B cell (primary cell): ENCODE data around the gene NME2. TPM values are rescaled to one million over a fixed set of nuclear protein-coding genes. Genes with fewer than 3 reads are reported as not detected.

ENCODE experiments used
- ATAC-seq: fragments of 200-7000 bp; cut with Tn5 transposase; one replicate; pipeline ENCODE4 v1.10.0; 2021; ENCODE audit warnings: low read depth, mild to moderate bottlenecking, moderate number of reproducible peaks, moderate library complexity
- CTCF ChIA-PET: fragments of 350-600 bp; sonication (Branson Sonifier 250); formaldehyde crosslinking; loops from one replicate; lab custom pipeline; 2021; ENCODE audit warnings: antibody characterized with exemption, inconsistent platforms; lab: Charles Lee
- POLR2A ChIA-PET: fragments of 350-600 bp; sonication (Branson Sonifier 250); formaldehyde crosslinking; loops from one replicate; lab custom pipeline; 2021; ENCODE audit warnings: antibody characterized with exemption; lab: Charles Lee
- DNase-seq: peaks from one replicate; pipeline ENCODE4 v3.0.0; 2013
- H2AFZ ChIP-seq: 2 replicates; pipeline ENCODE4 v1.6.1; 2012; ENCODE audit warnings: mild to moderate bottlenecking, low read depth, low read length; ENCODE audit not compliant: insufficient read depth, poor library complexity, severe bottlenecking
- H3K27ac ChIP-seq, 2 donors: 1 replicate in 1 of 2; 2 replicates in 1 of 2; pipeline ENCODE4 v1.5.1; 2012 to 2013; ENCODE audit warnings: low read length in 2 of 2, mild to moderate bottlenecking in 2 of 2, moderate library complexity in 1 of 2
- H3K27me3 ChIP-seq, 4 experiments: fragments of 200-600 bp in 1 of 4; sonication (generic) in 1 of 4; replicated peaks in 1 of 4; 1 replicate in 2 of 4; 2 replicates in 2 of 4; pipeline versions ENCODE4 v1.6.1 to v1.7.0; 2013 to 2016; ENCODE audit warnings: low read length in 3 of 4, mild to moderate bottlenecking in 2 of 4, mixed read lengths in 1 of 4, moderate library complexity in 1 of 4; ENCODE audit not compliant: insufficient read depth in 4 of 4, control insufficient read depth in 3 of 4; ENCODE audit errors: control extremely low read depth in 1 of 4
- H3K36me3 ChIP-seq, 2 experiments: replicated peaks in 1 of 2; 1 replicate in 1 of 2; 2 replicates in 1 of 2; pipeline versions ENCODE4 v1.6.1 to v1.7.1; 2013; ENCODE audit warnings: low read length in 1 of 2; ENCODE audit not compliant: insufficient read depth in 2 of 2, control insufficient read depth in 1 of 2; ENCODE audit errors: control extremely low read depth in 1 of 2, extremely low read depth in 1 of 2
- H3K4me1 ChIP-seq, 2 donors: fragments of 200-600 bp in 1 of 2; sonication (generic) in 1 of 2; 1 replicate in 1 of 2; 2 replicates in 1 of 2; pipeline versions ENCODE4 v1.5.1 to v1.6.1; 2013 to 2017; ENCODE audit warnings: low read length in 2 of 2; ENCODE audit not compliant: control insufficient read depth in 2 of 2, insufficient read depth in 2 of 2
- H3K4me2 ChIP-seq: replicated peaks from 2 replicates; pipeline ENCODE3; 2012; ENCODE audit warnings: mild to moderate bottlenecking, low read depth, low read length; ENCODE audit not compliant: poor library complexity, severe bottlenecking
- H3K4me3 ChIP-seq, 5 experiments: fragments of 200-600 bp in 1 of 5; sonication (generic) in 1 of 5; 1 replicate in 3 of 5; 2 replicates in 2 of 5; pipeline versions ENCODE4 v1.5.1 to v1.7.0; 2011 to 2016; ENCODE audit warnings: low read length in 4 of 5, mild to moderate bottlenecking in 4 of 5, low read depth in 2 of 5, control low read depth in 1 of 5, moderate library complexity in 1 of 5; ENCODE audit not compliant: insufficient read depth in 1 of 5; ENCODE audit errors: control extremely low read depth in 1 of 5, extremely low read depth in 1 of 5
- H3K79me2 ChIP-seq: fragments of 200-600 bp; sonication (generic); one replicate; pipeline ENCODE4 v1.6.0; 2016; ENCODE audit warnings: low read length; ENCODE audit not compliant: control insufficient read depth, insufficient read depth
- H3K9ac ChIP-seq: fragments of 200-600 bp; sonication (generic); 2 replicates; pipeline ENCODE4 v1.6.1; 2017; ENCODE audit warnings: mild to moderate bottlenecking, low read length, moderate library complexity
- H3K9me3 ChIP-seq, 3 donors: one replicate each; pipeline versions ENCODE4 v1.6.1 to v1.7.1; 2013; ENCODE audit warnings: low read length in 2 of 3; ENCODE audit not compliant: control insufficient read depth in 2 of 3, insufficient read depth in 1 of 3; ENCODE audit errors: control extremely low read depth in 1 of 3
- H4K20me1 ChIP-seq: 2 replicates; pipeline ENCODE4 v1.6.0; 2012; ENCODE audit warnings: mild to moderate bottlenecking, low read length; ENCODE audit not compliant: insufficient read depth, control insufficient read depth, poor library complexity, severe bottlenecking
- H3K27ac Mint-ChIP-seq: one replicate; pipeline ENCODE4 v1.8.0; 2021; ENCODE audit warnings: mixed read lengths
- H3K27me3 Mint-ChIP-seq: one replicate; pipeline ENCODE4 v1.8.0; 2021; ENCODE audit warnings: mixed read lengths
- H3K4me1 Mint-ChIP-seq: one replicate; pipeline ENCODE4 v1.8.0; 2021; ENCODE audit warnings: mixed read lengths
- H3K4me3 Mint-ChIP-seq: one replicate; pipeline ENCODE4 v1.8.0; 2021; ENCODE audit warnings: mixed read lengths
- H3K9me3 Mint-ChIP-seq: one replicate; pipeline ENCODE4 v1.8.0; 2022; ENCODE audit warnings: mixed read lengths; ENCODE audit not compliant: insufficient read depth
- CTCF ChIP-seq: fragments of 200-600 bp; IDR thresholded peaks from one replicate; pipeline ENCODE4 v1.8.0; 2022; ENCODE audit warnings: antibody characterized with exemption, mild to moderate bottlenecking
- EZH2 ChIP-seq: IDR thresholded peaks from 2 replicates; pipeline ENCODE4 v1.6.1; 2012; ENCODE audit warnings: borderline replicate concordance, low read depth, mild to moderate bottlenecking, moderate library complexity, low read length; ENCODE audit not compliant: insufficient read depth, poor library complexity, severe bottlenecking
- WGBS: methylation state at CpG from one replicate; pipeline ENCODE4 v1.1.5; 2013; ENCODE audit warnings: missing lambda C conversion rate; ENCODE audit not compliant: insufficient coverage; 5-methylcytosine and 5-hydroxymethylcytosine counted together
- intact Hi-C: fragments of 100-400 bp; cut with micrococcal nuclease; formaldehyde crosslinking; loops from one replicate; pipeline ENCODE4 v1.10.0; 2022
- polyA plus RNA-seq: library from polyadenylated mRNA; depleted of rRNA; stranded (reverse); fragments of >200 nt; gene quantifications from 2 replicates; pipeline ENCODE4 v1.2.3, GENCODE V29; 2012
- total RNA-seq, 2 donors: library from RNA; stranded (reverse); fragments of 120-200 nt in 1 of 2; gene quantifications; 1 replicate in 1 of 2; 2 replicates in 1 of 2; pipeline versions ENCODE4 v1.2.3 to v1.2.4, GENCODE V29; 2013 to 2022

Gene NME2
- total and polyA plus RNA-seq, 2 donors (not counting 1 experiment from before 2014, with no cell fraction given), result 154 to 166 TPM

GRCh38 chr17:51214920-51215319 is 48.7 kb downstream of the NME2 start:
- H3K9ac ChIP-seq, result no peak overlapping the region
- H2AFZ ChIP-seq, result no peak overlapping the region
- DNase-seq (no peak), ATAC-seq (no peak)
- no peaks in the 10 kb centered on the region for H3K4me1 Mint-ChIP-seq
- no peaks in the 10 kb centered on the region for H3K27me3 ChIP-seq
- H3K79me2 ChIP-seq, result no peaks in the 10 kb centered on the region
- no peaks in the 10 kb centered on the region for H3K4me1 ChIP-seq
- WGBS, result 100% methylated on average over 1 of the region's 1 CpG
- ChIA-PET POLR2A (no interaction called here), CTCF (no interaction called here)
- no peaks in the 10 kb centered on the region for H3K9me3 Mint-ChIP-seq
- no peaks in the 10 kb centered on the region for H3K9me3 ChIP-seq
- no peak for TF ChIP-seq CTCF
- no peak for TF ChIP-seq EZH2
- H3K4me3 ChIP-seq, result no peak overlapping the region
- intact Hi-C loops, result no loop called here
- no peaks in the 10 kb centered on the region for H4K20me1 ChIP-seq
- H3K4me2 ChIP-seq, result no peak overlapping the region
- no peak overlapping the region for H3K27ac ChIP-seq
- no peaks in the 10 kb centered on the region for H3K27me3 Mint-ChIP-seq
- H3K36me3 ChIP-seq, result peaks cover 30 to 65% of the 10 kb centered on the region in 2 experiments
- H3K27ac Mint-ChIP-seq, result no peak overlapping the region
- H3K4me3 Mint-ChIP-seq, result no peak overlapping the region

- CTCF ChIA-PET, result no interaction called here
- no peaks in the 10 kb centered on the region for H3K27me3 Mint-ChIP-seq
Observed at GRCh38 chr17:51217946-51218345, 51.7 kb downstream of the NME2 start.

More at GRCh38 chr17:51217946-51218345, 51.7 kb downstream of the NME2 start:
- intact Hi-C loops, result no loop called here
- H3K4me2 ChIP-seq, result no peak overlapping the region
- no CpG with 5 or more reads among the region's 1 CpG for WGBS
- Mint-ChIP-seq H3K4me3 (no peak overlapping the region), H3K4me1 (no peaks in the 10 kb centered on the region), H3K9me3 (no peaks in the 10 kb centered on the region), H3K27ac (no peak overlapping the region)
- no peak overlapping the region for H3K9ac ChIP-seq
- H3K9me3 ChIP-seq, result no peaks in the 10 kb centered on the region
- POLR2A ChIA-PET, result no interaction called here
- no peaks in the 10 kb centered on the region for H3K27me3 ChIP-seq
- H2AFZ ChIP-seq, result no peak overlapping the region
- no peak for ATAC-seq
- H3K36me3 ChIP-seq, result peaks cover 26 to 71% of the 10 kb centered on the region in 2 experiments
- H3K79me2 ChIP-seq, result peaks cover 11% of the 10 kb centered on the region
- no peak overlapping the region for H3K4me3 ChIP-seq
- H4K20me1 ChIP-seq, result no peaks in the 10 kb centered on the region
- no peak for TF ChIP-seq CTCF
- no peak for TF ChIP-seq EZH2
- H3K27ac ChIP-seq, result no peak overlapping the region
- no peaks in the 10 kb centered on the region for H3K4me1 ChIP-seq
- no peak for DNase-seq
